ENCODE data around the gene ZNF618.

DNA sequence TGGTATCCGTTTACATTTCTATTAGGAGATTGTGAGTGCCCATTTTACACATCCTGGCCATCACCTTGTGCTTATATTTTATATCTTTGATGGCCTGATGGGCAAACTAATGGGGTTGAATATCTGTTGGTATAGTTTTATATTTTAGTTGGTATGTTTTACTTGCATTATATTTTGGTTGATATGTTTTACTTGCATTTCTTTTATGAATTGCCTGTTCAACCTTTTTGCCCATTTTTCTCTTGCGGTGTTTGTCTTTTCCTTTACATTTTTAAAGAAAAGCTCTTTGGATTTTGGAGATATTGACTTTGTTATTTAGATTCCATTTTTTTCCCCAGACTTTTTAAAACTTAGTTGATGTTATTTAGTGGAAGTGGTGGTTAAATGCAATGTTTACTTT is 14.6 kb downstream of the ZNF618 start:
- TF ChIP-seq, protein P1, sequence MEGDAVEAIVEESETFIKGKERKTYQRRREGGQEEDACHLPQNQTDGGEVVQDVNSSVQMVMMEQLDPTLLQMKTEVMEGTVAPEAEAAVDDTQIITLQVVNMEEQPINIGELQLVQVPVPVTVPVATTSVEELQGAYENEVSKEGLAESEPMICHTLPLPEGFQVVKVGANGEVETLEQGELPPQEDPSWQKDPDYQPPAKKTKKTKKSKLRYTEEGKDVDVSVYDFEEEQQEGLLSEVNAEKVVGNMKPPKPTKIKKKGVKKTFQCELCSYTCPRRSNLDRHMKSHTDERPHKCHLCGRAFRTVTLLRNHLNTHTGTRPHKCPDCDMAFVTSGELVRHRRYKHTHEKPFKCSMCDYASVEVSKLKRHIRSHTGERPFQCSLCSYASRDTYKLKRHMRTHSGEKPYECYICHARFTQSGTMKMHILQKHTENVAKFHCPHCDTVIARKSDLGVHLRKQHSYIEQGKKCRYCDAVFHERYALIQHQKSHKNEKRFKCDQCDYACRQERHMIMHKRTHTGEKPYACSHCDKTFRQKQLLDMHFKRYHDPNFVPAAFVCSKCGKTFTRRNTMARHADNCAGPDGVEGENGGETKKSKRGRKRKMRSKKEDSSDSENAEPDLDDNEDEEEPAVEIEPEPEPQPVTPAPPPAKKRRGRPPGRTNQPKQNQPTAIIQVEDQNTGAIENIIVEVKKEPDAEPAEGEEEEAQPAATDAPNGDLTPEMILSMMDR (IDR thresholded peaks at IDR 0.05): no peak
- TF ChIP-seq, protein P2, sequence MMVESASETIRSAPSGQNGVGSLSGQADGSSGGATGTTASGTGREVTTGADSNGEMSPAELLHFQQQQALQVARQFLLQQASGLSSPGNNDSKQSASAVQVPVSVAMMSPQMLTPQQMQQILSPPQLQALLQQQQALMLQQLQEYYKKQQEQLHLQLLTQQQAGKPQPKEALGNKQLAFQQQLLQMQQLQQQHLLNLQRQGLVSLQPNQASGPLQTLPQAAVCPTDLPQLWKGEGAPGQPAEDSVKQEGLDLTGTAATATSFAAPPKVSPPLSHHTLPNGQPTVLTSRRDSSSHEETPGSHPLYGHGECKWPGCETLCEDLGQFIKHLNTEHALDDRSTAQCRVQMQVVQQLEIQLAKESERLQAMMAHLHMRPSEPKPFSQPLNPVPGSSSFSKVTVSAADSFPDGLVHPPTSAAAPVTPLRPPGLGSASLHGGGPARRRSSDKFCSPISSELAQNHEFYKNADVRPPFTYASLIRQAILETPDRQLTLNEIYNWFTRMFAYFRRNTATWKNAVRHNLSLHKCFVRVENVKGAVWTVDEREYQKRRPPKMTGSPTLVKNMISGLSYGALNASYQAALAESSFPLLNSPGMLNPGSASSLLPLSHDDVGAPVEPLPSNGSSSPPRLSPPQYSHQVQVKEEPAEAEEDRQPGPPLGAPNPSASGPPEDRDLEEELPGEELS (CRISPR knock-in tag; IDR thresholded peaks at IDR 0.05): no peak
